IPS DF 6.9 (cell line): ENCODE data around the gene ADISSP.

Experiments used
- DNase-seq: peaks from one replicate; pipeline ENCODE4 v3.0.0-alpha.2; 2013; ENCODE audit warnings: low read depth, low spot score
- H3K27ac ChIP-seq: one replicate; pipeline ENCODE4 v1.5.1; 2013; ENCODE audit warnings: low read length, control low read depth
- H3K27me3 ChIP-seq: 2 replicates; pipeline ENCODE4 v1.6.1; 2013; ENCODE audit warnings: mild to moderate bottlenecking, low read length; ENCODE audit not compliant: control insufficient read depth, insufficient read depth
- H3K36me3 ChIP-seq: 2 replicates; pipeline ENCODE4 v1.6.1; 2013; ENCODE audit warnings: low read length; ENCODE audit not compliant: control insufficient read depth, insufficient read depth
- H3K4me1 ChIP-seq: 2 replicates; pipeline ENCODE4 v1.6.1; 2013; ENCODE audit warnings: low read length; ENCODE audit not compliant: control insufficient read depth, insufficient read depth
- H3K4me3 ChIP-seq: 2 replicates; pipeline ENCODE4 v1.5.1; 2013; ENCODE audit warnings: mild to moderate bottlenecking, low read length
- H3K9me3 ChIP-seq: 2 replicates; pipeline ENCODE4 v1.6.1; 2013; ENCODE audit warnings: low read length, inconsistent platforms; ENCODE audit not compliant: control insufficient read depth, insufficient read depth
- WGBS: extraction: QIAGEN DNeasy Blood & Tissue Kit; methylation state at CpG from one replicate; pipeline ENCODE4 v1.1.7; 2013; ENCODE audit warnings: mixed read lengths, missing lambda C conversion rate; ENCODE audit not compliant: insufficient read length, insufficient coverage; 5-methylcytosine and 5-hydroxymethylcytosine counted together

The ADISSP gene

GRCh38 chr20:3753501-3754275 is 13.9 kb downstream of the ADISSP start:
- no peak for DNase-seq

GRCh38 chr20:3753098-3753497 is 14.5 kb downstream of the ADISSP start:
- Histone ChIP-seq H3K36me3 (peaks cover 8% of the 10 kb centered on the region), H3K9me3 (no peaks in the 10 kb centered on the region), H3K27me3 (peaks cover 8% of the 10 kb centered on the region), H3K4me1 (peaks cover 10% of the 10 kb centered on the region), H3K4me3 (no peak overlapping the region), H3K27ac (no peak overlapping the region)
- no peak for DNase-seq
- no CpG with 5 or more reads among the region's 4 CpGs for WGBS

More at GRCh38 chr20:3753501-3754275, 13.9 kb downstream of the ADISSP start:
- peaks cover 8% of the 10 kb centered on the region for H3K27me3 ChIP-seq
- peaks cover 12% of the 10 kb centered on the region for H3K36me3 ChIP-seq
- no peak overlapping the region for H3K4me3 ChIP-seq
- H3K27ac ChIP-seq: no peak overlapping the region
- peaks cover 10% of the 10 kb centered on the region for H3K4me1 ChIP-seq
- no CpG with 5 or more reads among the region's 26 CpGs for WGBS
- H3K9me3 ChIP-seq: no peaks in the 10 kb centered on the region

GRCh38 chr20:3752386-3752759 is 15.2 kb downstream of the ADISSP start:
- no CpG with 5 or more reads among the region's 13 CpGs for WGBS
- Histone ChIP-seq H3K9me3 (no peaks in the 10 kb centered on the region), H3K36me3 (peaks cover 7% of the 10 kb centered on the region), H3K27ac (no peak overlapping the region), H3K4me1 (peaks cover 10% of the 10 kb centered on the region), H3K27me3 (peaks cover 8% of the 10 kb centered on the region), H3K4me3 (peak overlapping the region; percentile 49; the same call in 1 of the 2 replicates)
- no peak for DNase-seq

- no CpG with 5 or more reads among the region's 95 CpGs for WGBS
- no peaks in the 10 kb centered on the region for H3K9me3 ChIP-seq
- peaks cover 7% of the 10 kb centered on the region for H3K36me3 ChIP-seq
- H3K4me3 ChIP-seq: peak overlapping the region; percentile 49; the same call in 1 of the 2 replicates
- no peak overlapping the region for H3K27ac ChIP-seq
- H3K4me1 ChIP-seq: peaks cover 10% of the 10 kb centered on the region
- no peak for DNase-seq
- peaks cover 8% of the 10 kb centered on the region for H3K27me3 ChIP-seq
Observed at GRCh38 chr20:3751675-3752385, 15.7 kb downstream of the ADISSP start.

GRCh38 chr20:3751305-3751674 is 16.3 kb downstream of the ADISSP start:
- no peak for DNase-seq
- no CpG with 5 or more reads among the region's 31 CpGs for WGBS
- no peak overlapping the region for H3K27ac ChIP-seq
- peaks cover 5% of the 10 kb centered on the region for H3K36me3 ChIP-seq
- no peaks in the 10 kb centered on the region for H3K9me3 ChIP-seq
- peak overlapping the region; percentile 49; the same call in 1 of the 2 replicates for H3K4me3 ChIP-seq
- peaks cover 10% of the 10 kb centered on the region for H3K4me1 ChIP-seq
- peaks cover 8% of the 10 kb centered on the region for H3K27me3 ChIP-seq

GRCh38 chr20:3749689-3750531 is 17.6 kb downstream of the ADISSP start:
- H3K27me3 ChIP-seq: peaks cover 8% of the 10 kb centered on the region
- H3K4me1 ChIP-seq: peaks cover 13% of the 10 kb centered on the region
- H3K36me3 ChIP-seq: no peaks in the 10 kb centered on the region
- H3K9me3 ChIP-seq: no peaks in the 10 kb centered on the region
- peak overlapping the region; percentile 1; the same call in 1 of the 2 replicates for H3K4me3 ChIP-seq
- H3K27ac ChIP-seq: no peak overlapping the region
- DNase-seq: no peak
- WGBS: no CpG with 5 or more reads among the region's 72 CpGs

GRCh38 chr20:3749087-3749688 is 18.4 kb downstream of the ADISSP start:
- Histone ChIP-seq H3K4me1 (peaks cover 16% of the 10 kb centered on the region), H3K27me3 (peaks cover 8% of the 10 kb centered on the region), H3K9me3 (no peaks in the 10 kb centered on the region), H3K4me3 (no peak overlapping the region; the same call in 1 of the 2 replicates), H3K27ac (no peak overlapping the region), H3K36me3 (no peaks in the 10 kb centered on the region)
- DNase-seq: no peak
- WGBS: no CpG with 5 or more reads among the region's 24 CpGs

GRCh38 chr20:3748073-3748472 is 19.5 kb downstream of the ADISSP start:
- H3K4me1 ChIP-seq: peaks cover 16% of the 10 kb centered on the region
- H3K27ac ChIP-seq: no peak overlapping the region
- no peaks in the 10 kb centered on the region for H3K9me3 ChIP-seq
- no peaks in the 10 kb centered on the region for H3K36me3 ChIP-seq
- no peak overlapping the region for H3K4me3 ChIP-seq
- peaks cover 8% of the 10 kb centered on the region for H3K27me3 ChIP-seq
- no CpG with 5 or more reads among the region's 16 CpGs for WGBS
- DNase-seq: no peak

- H3K4me1 ChIP-seq: peaks cover 16% of the 10 kb centered on the region
- no peaks in the 10 kb centered on the region for H3K9me3 ChIP-seq
- H3K27ac ChIP-seq: no peak overlapping the region
- no CpG with 5 or more reads among the region's 2 CpGs for WGBS
- no peaks in the 10 kb centered on the region for H3K36me3 ChIP-seq
- no peak for DNase-seq
- H3K4me3 ChIP-seq: no peak overlapping the region
- peaks cover 8% of the 10 kb centered on the region for H3K27me3 ChIP-seq
Observed at GRCh38 chr20:3747471-3747870, 20.1 kb downstream of the ADISSP start.
